ENCODE data around the gene STT3A. TPM values are rescaled to one million over a fixed set of nuclear protein-coding genes. Genes with fewer than 3 reads are reported as not detected.
"Not testable (repeated sequence)": the region's sequence is repeated elsewhere in the genome, so short reads cannot be mapped to it uniquely, and the experiment has no call there.

STT3A gene
- total RNA-seq, 8 experiments from 2014 or later = 72.6 to 145 (median 123) TPM

DNA sequence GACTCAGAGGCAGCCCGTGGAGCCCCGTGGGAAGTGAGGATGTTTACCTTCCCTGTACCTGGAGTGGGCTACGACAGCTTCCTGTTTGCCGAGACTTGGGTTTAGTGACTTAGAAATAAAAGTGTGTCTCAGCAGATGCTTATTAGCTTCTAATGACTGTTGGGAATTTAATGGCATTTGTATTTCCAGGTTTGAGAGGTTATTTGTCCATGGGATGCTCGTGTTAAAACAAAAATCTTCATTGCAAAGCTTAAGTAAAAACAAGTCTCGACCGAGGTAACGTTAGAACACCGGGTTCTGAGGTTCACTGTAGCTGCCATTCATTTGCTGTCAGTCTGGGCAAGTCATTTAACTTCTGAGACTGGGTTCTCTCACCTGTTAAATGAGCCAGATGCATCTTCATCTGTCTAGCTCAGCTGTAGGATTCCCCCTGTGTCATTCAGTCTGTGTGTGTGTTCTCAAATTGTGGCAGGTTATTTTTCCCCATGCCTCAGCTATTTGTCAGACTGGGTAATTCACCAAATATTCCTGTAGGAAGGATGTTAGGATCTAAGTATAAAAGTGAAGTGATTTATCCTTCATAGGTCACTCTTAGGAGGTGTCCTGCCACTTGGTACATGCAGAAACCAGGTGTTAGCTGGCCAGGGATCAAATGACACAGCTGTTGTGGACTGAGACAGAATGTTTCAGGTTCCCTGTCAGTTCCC lies 22.6 kb upstream of the STT3A start:
- ATAC-seq (replicated peaks in 6 of 8) = no peak
- in situ Hi-C loops (cut with MboI; ENCODE audit: low pct_unique_long_range_greater_than_20kb in 2 of 9, low sequenced_read_pairs in 9 of 9, unreplicated experiment in 9 of 9) = no loop called here
- 0 to 25% (median 5%) methylated on average over 1 to 8 of the region's 9 CpGs; no CpG with 5 or more reads in 2 of the 10 experiments for WGBS, 10 experiments
- peak overlapping the region in 1 of 2 donors; percentile 66 for H3K27ac ChIP-seq
- H3K4me1 ChIP-seq (replicated peaks in 1 of 2) = peaks cover 7 to 10% of the 10 kb centered on the region in 2 donors
- H3K4me3 ChIP-seq = peak overlapping the region; percentile 62 to 85 (median 79)

DNA sequence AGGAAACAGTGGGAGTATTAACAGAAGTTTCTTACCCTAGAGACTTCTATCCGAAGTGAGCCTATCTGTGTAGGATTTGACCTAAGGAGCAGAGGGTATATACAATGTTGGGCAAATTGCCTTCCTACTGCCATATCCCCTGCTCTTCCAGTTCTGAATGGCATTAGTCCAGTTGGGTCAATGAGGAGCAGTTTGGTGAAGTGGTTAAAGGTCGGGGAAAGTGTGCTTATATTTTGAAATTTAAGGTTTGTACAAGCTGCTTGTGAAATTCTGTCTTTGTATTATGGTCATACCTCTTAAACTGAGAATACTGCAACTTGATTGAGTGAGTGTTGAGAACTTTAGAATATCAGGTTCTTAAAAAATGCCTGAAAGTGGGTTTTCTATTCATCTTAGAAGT lies 21.7 kb upstream of the STT3A start:
- WGBS, 10 experiments = 80 to 100% (median 100%) methylated on average over 1 to 2 of the region's 2 CpGs; no CpG with 5 or more reads in 2 of the 10 experiments
- in situ Hi-C loops (cut with MboI; ENCODE audit: low pct_unique_long_range_greater_than_20kb in 2 of 9, low sequenced_read_pairs in 9 of 9, unreplicated experiment in 9 of 9) = no loop called here
- no peak overlapping the region for H3K4me3 ChIP-seq
- H3K27ac ChIP-seq = no peak overlapping the region
- ATAC-seq (replicated peaks in 6 of 8) = no peak
- H3K4me1 ChIP-seq (replicated peaks in 1 of 2) = peaks cover 7 to 10% of the 10 kb centered on the region in 2 donors

DNA sequence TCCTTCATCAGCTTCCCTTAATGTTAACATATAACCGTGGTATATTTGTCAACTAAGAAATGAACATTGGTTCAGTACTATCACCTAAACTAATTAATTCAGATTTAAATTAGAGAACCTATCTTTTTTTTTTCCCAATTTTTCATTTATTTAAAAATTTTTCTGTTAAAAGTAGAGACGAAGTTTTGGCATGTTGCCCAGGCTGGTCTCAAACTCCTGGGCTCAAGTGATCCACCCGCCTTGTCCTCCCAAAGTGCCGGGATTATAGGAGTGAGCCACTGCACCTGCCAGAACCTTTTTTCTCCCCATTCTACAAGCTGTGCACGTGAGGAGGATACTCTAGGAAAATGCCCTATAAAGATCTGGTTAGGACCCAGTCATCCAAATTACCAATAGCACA lies 19.7 kb upstream of the STT3A start:
- no peak for ATAC-seq (replicated peaks in 6 of 8)
- no peak overlapping the region for H3K27ac ChIP-seq
- peaks cover 7 to 10% of the 10 kb centered on the region in 2 donors for H3K4me1 ChIP-seq (replicated peaks in 1 of 2)
- 75 to 100% (median 98%) methylated on average over 1 to 5 of the region's 5 CpGs; no CpG with 5 or more reads in 3 of the 10 experiments for WGBS, 10 experiments
- H3K4me3 ChIP-seq = no peak overlapping the region
- in situ Hi-C loops (cut with MboI; ENCODE audit: low pct_unique_long_range_greater_than_20kb in 2 of 9, low sequenced_read_pairs in 9 of 9, unreplicated experiment in 9 of 9) = no loop called here

- in situ Hi-C loops (cut with MboI; ENCODE audit: low pct_unique_long_range_greater_than_20kb in 2 of 9, low sequenced_read_pairs in 9 of 9, unreplicated experiment in 9 of 9); H3K27ac ChIP-seq; H3K4me1 ChIP-seq (replicated peaks in 1 of 2); H3K4me3 ChIP-seq; ATAC-seq (replicated peaks in 6 of 8): not testable (repeated sequence)
- 90 to 100% (median 97%) methylated on average over 1 to 14 of the region's 14 CpGs; no CpG with 5 or more reads in 1 of the 10 experiments for WGBS, 10 experiments
These were observed 15.5 kb upstream of the STT3A start for GRCh38 chr11:125577181-125577580.

DNA sequence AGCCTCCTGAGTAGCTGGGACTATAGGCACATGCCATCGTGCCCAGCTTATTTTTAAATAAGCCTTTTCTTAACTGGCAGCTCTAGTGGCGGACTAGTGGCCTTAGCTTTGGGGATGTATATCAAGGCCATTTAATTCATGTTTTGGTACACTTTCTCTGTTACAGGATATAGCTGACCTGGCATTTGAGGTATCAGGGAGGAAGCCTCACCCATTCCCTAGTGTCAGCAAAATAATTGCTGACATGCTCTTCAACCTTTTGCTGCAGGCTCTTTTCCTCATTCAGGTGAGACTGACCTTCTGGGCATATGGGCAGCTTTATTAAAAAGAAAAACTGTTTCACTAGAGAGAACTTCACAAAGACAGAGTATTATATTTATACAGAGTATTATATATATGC lies 13.9 kb upstream of the STT3A start:
- WGBS, 10 experiments = 70 to 100% (median 100%) methylated on average over 1 to 2 of the region's 2 CpGs; no CpG with 5 or more reads in 4 of the 10 experiments
- no peak overlapping the region for H3K27ac ChIP-seq
- in situ Hi-C loops (cut with MboI; ENCODE audit: low pct_unique_long_range_greater_than_20kb in 2 of 9, low sequenced_read_pairs in 9 of 9, unreplicated experiment in 9 of 9) = no loop called here
- no peak overlapping the region for H3K4me3 ChIP-seq
- ATAC-seq (replicated peaks in 6 of 8) = no peak
- no peaks in the 10 kb centered on the region for H3K4me1 ChIP-seq (replicated peaks in 1 of 2)

- no peak for ATAC-seq (replicated peaks in 6 of 8)
- 40 to 100% (median 98%) methylated on average over 1 to 4 of the region's 5 CpGs for WGBS, 10 experiments
- Histone ChIP-seq H3K4me1 (replicated peaks in 1 of 2) (no peaks in the 10 kb centered on the region), H3K4me3 (no peak overlapping the region), H3K27ac (no peak overlapping the region)
- in situ Hi-C loops (cut with MboI; ENCODE audit: low pct_unique_long_range_greater_than_20kb in 2 of 9, low sequenced_read_pairs in 9 of 9, unreplicated experiment in 9 of 9) = no loop called here
These were observed 12.8 kb upstream of the STT3A start for GRCh38 chr11:125579811-125580210.

DNA sequence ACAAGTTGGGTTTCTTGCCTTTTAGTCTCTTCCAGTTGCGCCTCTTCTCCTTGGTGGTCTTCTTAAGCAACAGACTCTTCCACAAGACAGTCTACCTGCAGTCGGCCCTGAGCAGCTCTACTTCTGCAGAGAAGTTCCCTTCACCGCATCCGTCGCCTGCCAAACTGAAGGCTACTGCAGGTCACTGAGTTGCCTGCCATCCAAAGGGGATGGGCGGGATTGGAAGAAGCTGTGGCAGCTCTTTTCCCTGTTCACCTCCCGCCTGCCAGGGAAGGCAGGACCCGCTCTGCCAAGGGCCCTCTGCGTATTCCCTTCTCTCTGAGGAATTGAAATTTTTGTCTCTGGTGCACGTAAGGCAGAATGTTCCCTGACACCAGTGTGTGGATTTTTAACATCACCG lies 9.2 kb upstream of the STT3A start:
- H3K4me3 ChIP-seq = no peak overlapping the region
- 90 to 100% (median 100%) methylated on average over 1 to 8 of the region's 11 CpGs; no CpG with 5 or more reads in 2 of the 10 experiments for WGBS, 10 experiments
- no peak overlapping the region for H3K27ac ChIP-seq
- ATAC-seq (replicated peaks in 6 of 8) = no peak
- no peaks in the 10 kb centered on the region for H3K4me1 ChIP-seq (replicated peaks in 1 of 2)
- in situ Hi-C loops (cut with MboI; ENCODE audit: low pct_unique_long_range_greater_than_20kb in 2 of 9, low sequenced_read_pairs in 9 of 9, unreplicated experiment in 9 of 9) = no loop called here

- in situ Hi-C loops (cut with MboI; ENCODE audit: low pct_unique_long_range_greater_than_20kb in 2 of 9, low sequenced_read_pairs in 9 of 9, unreplicated experiment in 9 of 9) = no loop called here
- Histone ChIP-seq H3K4me1 (replicated peaks in 1 of 2) (no peaks in the 10 kb centered on the region), H3K27ac (no peak overlapping the region), H3K4me3 (no peak overlapping the region)
- WGBS, 10 experiments = 60 to 100% (median 100%) methylated on average over 1 of the region's 1 CpG; no CpG with 5 or more reads in 3 of the 10 experiments
- ATAC-seq (replicated peaks in 6 of 8) = peak in 2 of 8 experiments; percentile 75 to 83
These were observed 7.2 kb upstream of the STT3A start for GRCh38 chr11:125585487-125585886.

DNA sequence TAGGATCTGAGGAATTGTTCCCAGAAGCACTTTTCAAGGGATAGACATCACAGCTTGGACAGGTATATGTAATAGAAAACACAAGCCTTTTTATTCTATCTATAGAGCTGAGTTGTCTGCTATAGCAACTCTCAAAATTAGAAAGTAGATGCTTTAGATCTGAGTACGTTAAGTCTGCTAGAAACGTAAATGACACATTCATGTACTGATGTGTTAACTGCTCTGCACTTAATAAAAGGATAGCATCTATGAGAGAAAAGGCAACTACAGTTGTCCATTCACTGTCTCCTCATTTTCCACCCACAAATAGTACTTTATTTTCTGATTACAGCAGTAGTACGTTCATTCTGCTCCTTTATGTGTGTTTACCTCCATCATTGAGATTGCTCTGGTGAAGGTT lies 6.0 kb upstream of the STT3A start:
- H3K4me1 ChIP-seq (replicated peaks in 1 of 2) = peaks cover 4 to 6% of the 10 kb centered on the region in 2 donors
- 23 to 100% (median 93%) methylated on average over 1 to 3 of the region's 3 CpGs; no CpG with 5 or more reads in 3 of the 10 experiments for WGBS, 10 experiments
- in situ Hi-C loops (cut with MboI; ENCODE audit: low pct_unique_long_range_greater_than_20kb in 2 of 9, low sequenced_read_pairs in 9 of 9, unreplicated experiment in 9 of 9) = no loop called here
- no peak for ATAC-seq (replicated peaks in 6 of 8)
- H3K4me3 ChIP-seq = no peak overlapping the region
- no peak overlapping the region for H3K27ac ChIP-seq

DNA sequence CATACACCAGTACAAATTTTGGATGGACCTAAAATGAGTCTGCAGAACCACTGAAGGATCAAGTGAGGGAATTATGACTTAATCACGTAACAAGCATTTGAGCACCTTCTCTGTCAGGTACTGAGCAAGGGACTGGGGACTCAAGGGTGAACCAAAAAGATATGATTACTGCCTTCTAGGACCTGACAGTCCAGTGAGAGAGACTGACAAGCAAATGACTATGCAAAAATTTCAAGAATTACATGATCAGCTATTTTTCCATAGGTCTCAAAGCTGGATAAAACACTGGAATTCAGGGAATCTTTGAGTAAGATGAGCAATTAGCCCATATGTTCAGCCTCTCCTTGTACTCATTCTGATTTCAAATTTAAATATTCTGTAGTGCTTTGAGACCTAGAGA lies 5.2 kb upstream of the STT3A start:
- 88 to 100% (median 100%) methylated on average over 1 of the region's 1 CpG; no CpG with 5 or more reads in 4 of the 10 experiments for WGBS, 10 experiments
- in situ Hi-C loops (cut with MboI; ENCODE audit: low pct_unique_long_range_greater_than_20kb in 2 of 9, low sequenced_read_pairs in 9 of 9, unreplicated experiment in 9 of 9) = no loop called here
- no peak overlapping the region for H3K27ac ChIP-seq
- no peak for ATAC-seq (replicated peaks in 6 of 8)
- peaks cover 4 to 6% of the 10 kb centered on the region in 2 donors for H3K4me1 ChIP-seq (replicated peaks in 1 of 2)
- H3K4me3 ChIP-seq = no peak overlapping the region

GRCh38 chr11:125588505-125588904 lies 4.1 kb upstream of the STT3A start:
- in situ Hi-C loops (cut with MboI; ENCODE audit: low pct_unique_long_range_greater_than_20kb in 2 of 9, low sequenced_read_pairs in 9 of 9, unreplicated experiment in 9 of 9) = no loop called here
- Histone ChIP-seq H3K4me3 (no peak overlapping the region), H3K4me1 (replicated peaks in 1 of 2) (peaks cover 5 to 7% of the 10 kb centered on the region in 2 donors), H3K27ac (no peak overlapping the region)
- ATAC-seq (replicated peaks in 6 of 8) = no peak
- 0 to 50% (median 14%) methylated on average over 1 to 3 of the region's 3 CpGs; no CpG with 5 or more reads in 2 of the 10 experiments for WGBS, 10 experiments

DNA sequence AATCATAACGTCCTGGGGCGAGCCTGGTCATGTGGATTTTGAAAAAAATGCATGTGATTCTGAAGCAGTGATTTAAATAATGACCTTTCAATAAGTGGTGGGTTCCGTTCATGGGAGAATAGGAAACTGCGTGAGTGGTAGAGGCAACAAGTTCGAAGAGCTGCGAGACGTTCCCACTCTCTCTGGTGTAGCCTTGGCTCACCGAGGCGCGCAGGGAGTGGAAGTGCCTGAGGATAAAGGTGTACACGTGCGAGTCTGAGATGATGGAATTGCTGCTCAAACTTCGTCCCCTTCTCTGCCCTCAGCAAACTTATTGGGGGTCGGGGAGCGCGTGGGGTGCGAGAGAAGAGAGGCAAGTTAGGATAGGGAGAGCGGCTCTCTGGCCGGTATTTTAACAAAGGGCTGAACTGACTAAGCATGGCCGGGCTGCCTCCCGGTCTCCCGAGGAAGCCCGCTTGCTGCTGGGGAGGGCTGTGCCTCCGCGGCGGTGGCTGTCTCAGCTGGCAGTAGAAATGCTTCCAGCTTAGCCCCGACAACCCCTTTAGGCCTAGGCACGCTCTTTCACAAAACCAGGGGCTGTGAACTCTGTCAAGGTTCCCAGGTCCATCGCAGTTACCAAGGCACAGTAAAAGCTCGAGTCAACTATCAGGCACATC lies 875 bp upstream of the STT3A start:
- ATAC-seq (replicated peaks in 6 of 8) = peak; percentile 6 to 25 (median 12)
- H3K27ac ChIP-seq = peak overlapping the region; percentile 89 to 94
- in situ Hi-C loops (cut with MboI; ENCODE audit: low pct_unique_long_range_greater_than_20kb in 2 of 9, low sequenced_read_pairs in 9 of 9, unreplicated experiment in 9 of 9) = no loop called here
- WGBS, 10 experiments = 0 to 90% (median 16%) methylated on average over 2 to 24 of the region's 30 CpGs
- peak overlapping the region; percentile 47 to 93 (median 55) for H3K4me3 ChIP-seq
- peaks cover 13 to 17% of the 10 kb centered on the region in 2 donors for H3K4me1 ChIP-seq (replicated peaks in 1 of 2)

DNA sequence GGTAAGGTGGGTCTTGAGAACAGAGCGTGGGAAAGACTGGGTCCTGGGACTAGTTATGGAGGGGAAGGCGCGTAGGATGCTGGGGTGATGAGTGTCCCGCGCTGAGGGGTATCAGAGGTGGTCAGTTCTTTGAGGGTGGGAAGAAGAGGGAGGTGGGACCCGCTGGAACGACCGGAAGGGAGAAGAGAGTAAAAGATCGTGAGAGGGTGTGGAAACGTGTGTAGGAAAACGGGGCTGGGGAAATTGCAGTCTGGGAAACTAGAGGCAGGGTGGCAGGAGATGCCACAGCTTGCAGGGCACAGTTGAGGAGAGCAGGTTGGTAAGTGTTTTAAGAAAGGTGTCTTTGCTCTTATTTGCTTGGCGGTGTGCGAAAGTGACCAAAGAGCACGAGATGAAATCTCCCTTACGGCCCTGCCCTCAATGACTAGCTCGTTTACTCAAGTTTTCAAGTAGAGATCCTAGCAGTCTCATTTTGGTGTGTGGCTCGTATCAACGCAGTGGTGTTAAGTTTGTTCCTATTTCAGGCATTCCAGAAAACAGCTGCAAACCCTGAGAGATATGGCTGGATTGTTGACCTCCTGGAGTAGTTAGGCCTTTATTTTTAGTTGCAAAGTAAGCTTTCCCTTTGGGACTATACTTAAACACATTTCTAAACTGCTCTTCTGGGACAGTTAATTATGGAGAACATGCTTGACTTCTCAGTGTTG lies 615 bp downstream of the STT3A start:
- ATAC-seq (replicated peaks in 6 of 8) = peak in 4 of 8 experiments; percentile 18 to 43 (median 24)
- peaks cover 13 to 17% of the 10 kb centered on the region in 2 donors for H3K4me1 ChIP-seq (replicated peaks in 1 of 2)
- peak overlapping the region; percentile 63 to 93 (median 87) for H3K4me3 ChIP-seq
- peak overlapping the region; percentile 90 to 92 for H3K27ac ChIP-seq
- 0 to 4% (median 0%) methylated on average over 1 to 13 of the region's 18 CpGs; no CpG with 5 or more reads in 1 of the 10 experiments for WGBS, 10 experiments
- in situ Hi-C loops (cut with MboI; ENCODE audit: low pct_unique_long_range_greater_than_20kb in 2 of 9, low sequenced_read_pairs in 9 of 9, unreplicated experiment in 9 of 9) = no loop called here
